Gastrocnemius medialis (tissue), 4 donors: Measurements from ENCODE around the gene CTPS2. TPM values are rescaled to one million over a fixed set of nuclear protein-coding genes. Genes with fewer than 3 reads are reported as not detected.

Experiments
- ATAC-seq, 2 donors: fragments of 150-250 bp; one replicate each; pipeline ENCODE4 v1.9.1; 2016
- DNase-seq, 2 donors: peaks; one replicate each; pipeline ENCODE4 v3.0.0-alpha.2; 2019
- H3K27ac ChIP-seq, 4 donors: fragments of 200-600 bp; sonication (generic); 1 replicate in 1 of 4; 2 replicates in 3 of 4; pipeline ENCODE4 v1.5.1; 2016 to 2018; ENCODE audit warnings: mild to moderate bottlenecking in 2 of 4, moderate library complexity in 1 of 4
- H3K27me3 ChIP-seq, 3 donors: fragments of 200-600 bp; sonication (generic) in 2 of 3; 1 replicate in 1 of 3; 2 replicates in 2 of 3; pipeline versions ENCODE4 v1.5.1 to v1.6.0; 2016 to 2019; ENCODE audit warnings: mild to moderate bottlenecking in 1 of 3, moderate library complexity in 1 of 3
- H3K36me3 ChIP-seq, 2 donors: fragments of 200-600 bp; sonication (generic) in 1 of 2; one replicate each; pipeline ENCODE4 v1.5.1; 2017 to 2018
- H3K4me1 ChIP-seq, 2 donors: fragments of 200-600 bp; sonication (generic) in 1 of 2; one replicate each; pipeline ENCODE4 v1.5.1; 2016 to 2017; ENCODE audit warnings: mild to moderate bottlenecking in 2 of 2
- H3K4me3 ChIP-seq, 4 donors: fragments of 200-600 bp; sonication (generic) in 3 of 4; 1 replicate in 1 of 4; 2 replicates in 3 of 4; pipeline ENCODE4 v1.5.1; 2016 to 2019; ENCODE audit warnings: mild to moderate bottlenecking in 2 of 4
- H3K9me3 ChIP-seq, 3 donors: fragments of 200-600 bp; sonication (generic) in 2 of 3; 1 replicate in 1 of 3; 2 replicates in 2 of 3; pipeline ENCODE4 v1.5.1; 2016 to 2019
- POLR2A ChIP-seq, 2 donors: fragments of 450-650 bp; IDR thresholded peaks; one replicate each; pipeline ENCODE4 v1.6.1; 2017; ENCODE audit warnings: antibody characterized with exemption in 2 of 2, mild to moderate bottlenecking in 2 of 2, moderate library complexity in 2 of 2
- in situ Hi-C, 4 donors: fragments of 200-750 bp; cut with MboI; loops; one replicate each; pipeline versions ENCODE4 v1.15.0 to v1.8.0; 2017; ENCODE audit warnings: low sequenced_read_pairs in 4 of 4
- intact Hi-C: fragments of 100-400 bp; cut with DNase I; formaldehyde crosslinking; loops from one replicate; pipeline ENCODE4 v1.15.1; 2023; ENCODE audit warnings: low total_unique reads
- total RNA-seq, 4 donors: library from RNA; depleted of rRNA; stranded (reverse); fragments of >200 nt; gene quantifications; one replicate each; pipeline versions ENCODE4 v1.1.0 to v1.2.3, GENCODE V29; 2016
- TF ChIP-seq, protein P1 (sequence below), 5 experiments: fragments of 450-650 bp in 3 of 5; fragments of 200-600 bp in 2 of 5; sonication (generic) in 2 of 5; IDR thresholded peaks in 4 of 5; conservative IDR thresholded peaks in 1 of 5; 1 replicate in 4 of 5; 2 replicates in 1 of 5; pipeline ENCODE4 v1.5.1; 2016 to 2019; ENCODE audit warnings: antibody characterized with exemption in 5 of 5, mild to moderate bottlenecking in 3 of 5, moderate library complexity in 3 of 5

Gene CTPS2
- total RNA-seq, 4 donors from 2014 or later = 2.0 to 3.8 (median 2.8) TPM

DNA sequence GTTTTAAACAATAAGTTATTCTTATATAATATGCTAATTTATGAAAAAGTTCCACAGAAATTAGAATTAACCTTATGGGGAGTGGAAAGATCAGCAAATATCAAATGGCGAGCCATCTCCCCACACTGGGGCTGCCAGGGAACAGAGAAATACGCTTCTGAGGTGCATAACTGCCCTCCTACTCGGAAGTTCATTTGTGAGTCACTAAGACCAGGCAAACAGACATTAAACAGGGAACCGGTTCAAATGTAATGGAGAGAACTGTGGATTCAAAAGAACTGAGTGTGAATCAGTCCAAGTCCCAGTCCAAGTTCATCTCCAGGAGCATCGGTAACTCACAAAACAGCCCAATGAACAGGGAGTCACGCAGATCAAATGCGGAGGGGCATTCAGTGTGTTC is 73.9 kb downstream of the CTPS2 start:
- H3K9me3 ChIP-seq = no peaks in the 10 kb centered on the region
- TF ChIP-seq POLR2A (IDR thresholded peaks at IDR 0.05) = no peak
- TF ChIP-seq, protein P1, sequence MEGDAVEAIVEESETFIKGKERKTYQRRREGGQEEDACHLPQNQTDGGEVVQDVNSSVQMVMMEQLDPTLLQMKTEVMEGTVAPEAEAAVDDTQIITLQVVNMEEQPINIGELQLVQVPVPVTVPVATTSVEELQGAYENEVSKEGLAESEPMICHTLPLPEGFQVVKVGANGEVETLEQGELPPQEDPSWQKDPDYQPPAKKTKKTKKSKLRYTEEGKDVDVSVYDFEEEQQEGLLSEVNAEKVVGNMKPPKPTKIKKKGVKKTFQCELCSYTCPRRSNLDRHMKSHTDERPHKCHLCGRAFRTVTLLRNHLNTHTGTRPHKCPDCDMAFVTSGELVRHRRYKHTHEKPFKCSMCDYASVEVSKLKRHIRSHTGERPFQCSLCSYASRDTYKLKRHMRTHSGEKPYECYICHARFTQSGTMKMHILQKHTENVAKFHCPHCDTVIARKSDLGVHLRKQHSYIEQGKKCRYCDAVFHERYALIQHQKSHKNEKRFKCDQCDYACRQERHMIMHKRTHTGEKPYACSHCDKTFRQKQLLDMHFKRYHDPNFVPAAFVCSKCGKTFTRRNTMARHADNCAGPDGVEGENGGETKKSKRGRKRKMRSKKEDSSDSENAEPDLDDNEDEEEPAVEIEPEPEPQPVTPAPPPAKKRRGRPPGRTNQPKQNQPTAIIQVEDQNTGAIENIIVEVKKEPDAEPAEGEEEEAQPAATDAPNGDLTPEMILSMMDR (IDR thresholded peaks at IDR 0.05 in 4 of 5, conservative IDR thresholded peaks at IDR 0.05 in 1 of 5) = no peak
- H3K36me3 ChIP-seq = peaks cover 0 to 5% of the 10 kb centered on the region in 2 donors
- H3K4me1 ChIP-seq = no peaks in the 10 kb centered on the region
- in situ Hi-C loops (no loop called here), intact Hi-C loops (no loop called here)
- DNase-seq (no peak), ATAC-seq (no peak)
- H3K4me3 ChIP-seq = no peak overlapping the region
- no peaks in the 10 kb centered on the region for H3K27me3 ChIP-seq
- H3K27ac ChIP-seq = no peak overlapping the region

DNA sequence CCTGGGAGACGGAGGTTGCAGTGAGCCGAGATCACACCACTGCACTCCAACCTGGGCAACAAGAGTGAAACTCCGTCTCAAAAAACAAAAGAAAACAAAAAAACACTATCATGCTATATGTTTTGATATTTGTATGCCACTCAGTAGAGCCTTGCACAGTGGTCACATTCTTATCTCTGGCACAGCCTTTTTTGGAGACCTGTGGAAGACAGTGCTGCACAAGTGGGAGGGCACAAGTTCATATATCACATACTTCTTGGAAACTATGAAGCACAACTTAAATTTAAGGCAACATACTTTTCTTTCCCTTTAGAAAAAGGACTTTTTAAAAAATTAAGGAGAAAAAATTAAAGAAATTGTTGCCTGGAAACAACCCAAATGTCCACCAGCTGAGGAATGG is 76.9 kb downstream of the CTPS2 start:
- Histone ChIP-seq H3K27me3 (no peaks in the 10 kb centered on the region), H3K27ac (no peak overlapping the region), H3K4me1 (no peaks in the 10 kb centered on the region), H3K9me3 (no peaks in the 10 kb centered on the region), H3K36me3 (peaks cover 0 to 5% of the 10 kb centered on the region in 2 donors), H3K4me3 (no peak overlapping the region)
- DNase-seq (no peak), ATAC-seq (no peak)
- intact Hi-C loops = no loop called here
- in situ Hi-C loops = no loop called here
- TF ChIP-seq POLR2A (IDR thresholded peaks at IDR 0.05) = no peak
- TF ChIP-seq, protein P1 (IDR thresholded peaks at IDR 0.05 in 4 of 5, conservative IDR thresholded peaks at IDR 0.05 in 1 of 5) = no peak

DNA sequence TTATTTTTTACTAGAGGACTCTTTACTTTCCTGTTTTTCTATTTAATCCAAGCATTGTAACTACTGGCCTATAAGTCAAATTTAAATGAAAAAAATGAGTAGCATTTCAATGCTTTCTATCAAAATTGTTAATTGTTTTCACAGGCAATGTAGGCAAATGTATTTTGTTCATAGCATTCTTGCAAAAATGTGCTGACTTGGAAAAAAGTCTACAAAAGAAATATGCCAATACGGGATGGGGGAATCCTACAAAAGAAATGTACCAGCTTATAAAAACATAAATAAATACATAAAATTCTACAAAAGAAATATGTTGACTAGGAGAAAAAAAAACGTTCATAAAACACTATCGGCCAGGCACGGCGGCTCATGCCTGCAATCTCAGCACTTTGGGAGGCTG is 77.4 kb downstream of the CTPS2 start:
- Histone ChIP-seq H3K4me3 (no peak overlapping the region), H3K27me3 (no peaks in the 10 kb centered on the region), H3K27ac (no peak overlapping the region), H3K36me3 (peaks cover 0 to 5% of the 10 kb centered on the region in 2 donors), H3K4me1 (no peaks in the 10 kb centered on the region), H3K9me3 (no peaks in the 10 kb centered on the region)
- in situ Hi-C loops = no loop called here
- DNase-seq (no peak), ATAC-seq (no peak)
- intact Hi-C loops = no loop called here
- TF ChIP-seq POLR2A (IDR thresholded peaks at IDR 0.05) = no peak
- TF ChIP-seq, protein P1 (IDR thresholded peaks at IDR 0.05 in 4 of 5, conservative IDR thresholded peaks at IDR 0.05 in 1 of 5) = no peak

- DNase-seq = no peak
- Histone ChIP-seq H3K9me3 (no peaks in the 10 kb centered on the region), H3K4me3 (no peak overlapping the region), H3K36me3 (peaks cover 0 to 5% of the 10 kb centered on the region in 2 donors), H3K27ac (no peak overlapping the region), H3K4me1 (no peaks in the 10 kb centered on the region), H3K27me3 (no peaks in the 10 kb centered on the region)
- intact Hi-C loops (no loop called here), in situ Hi-C loops (no loop called here)
- TF ChIP-seq POLR2A (IDR thresholded peaks at IDR 0.05) = no peak
- TF ChIP-seq, protein P1 (IDR thresholded peaks at IDR 0.05 in 4 of 5, conservative IDR thresholded peaks at IDR 0.05 in 1 of 5) = no peak
- no peak for ATAC-seq
Measured at GRCh38 chrX:16633754-16634153, 78.7 kb downstream of the CTPS2 start.

DNA sequence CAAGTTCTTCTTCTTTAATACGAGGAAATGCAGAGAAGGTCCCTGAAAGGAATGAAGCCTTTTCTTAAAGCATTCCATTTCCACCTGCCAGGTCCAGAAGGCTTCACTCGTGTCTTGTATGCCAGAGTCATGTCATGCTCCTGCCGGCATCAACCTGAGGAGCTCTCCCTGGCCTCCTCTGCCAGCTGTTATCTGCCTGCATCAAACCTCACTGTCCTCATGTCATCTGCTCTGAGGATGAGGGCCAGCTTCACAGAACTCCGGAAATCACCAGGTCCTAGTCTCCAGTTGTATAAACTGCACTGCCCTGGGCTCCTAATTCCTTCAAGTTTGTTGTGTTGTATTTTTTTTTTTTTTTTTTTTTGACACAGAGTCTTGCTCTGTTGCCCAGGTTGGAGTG is 82.6 kb downstream of the CTPS2 start:
- ATAC-seq (no peak), DNase-seq (no peak)
- TF ChIP-seq, protein P1 (IDR thresholded peaks at IDR 0.05 in 4 of 5, conservative IDR thresholded peaks at IDR 0.05 in 1 of 5) = no peak
- no peak for TF ChIP-seq POLR2A (IDR thresholded peaks at IDR 0.05)
- in situ Hi-C loops = no loop called here
- Histone ChIP-seq H3K36me3 (no peaks in the 10 kb centered on the region), H3K27ac (no peak overlapping the region), H3K27me3 (no peaks in the 10 kb centered on the region), H3K4me3 (no peak overlapping the region), H3K4me1 (no peaks in the 10 kb centered on the region), H3K9me3 (no peaks in the 10 kb centered on the region)
- intact Hi-C loops = no loop called here
